ENCODE data around the gene CLPTM1L.

DNA sequence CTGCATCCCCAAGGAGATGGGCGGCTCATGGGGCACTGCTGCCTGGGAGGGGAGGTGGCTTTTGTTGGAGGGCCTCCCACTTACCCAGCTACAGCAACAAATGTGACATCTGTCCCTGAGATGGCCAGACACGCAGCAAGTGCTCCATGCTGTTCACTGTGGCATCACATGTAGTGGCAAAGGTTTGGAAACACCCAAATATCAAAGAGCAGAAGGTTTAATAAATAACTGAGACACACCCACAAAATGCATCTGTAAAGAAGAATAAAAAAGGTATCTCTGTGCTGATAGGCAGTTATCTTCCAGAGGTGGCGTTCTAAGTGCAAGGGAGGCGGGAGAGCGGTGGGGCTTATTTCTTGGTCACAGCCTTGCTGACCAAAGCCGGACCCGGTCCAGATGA is 23.3 kb upstream of the CLPTM1L start:
- TF ChIP-seq, protein P1, sequence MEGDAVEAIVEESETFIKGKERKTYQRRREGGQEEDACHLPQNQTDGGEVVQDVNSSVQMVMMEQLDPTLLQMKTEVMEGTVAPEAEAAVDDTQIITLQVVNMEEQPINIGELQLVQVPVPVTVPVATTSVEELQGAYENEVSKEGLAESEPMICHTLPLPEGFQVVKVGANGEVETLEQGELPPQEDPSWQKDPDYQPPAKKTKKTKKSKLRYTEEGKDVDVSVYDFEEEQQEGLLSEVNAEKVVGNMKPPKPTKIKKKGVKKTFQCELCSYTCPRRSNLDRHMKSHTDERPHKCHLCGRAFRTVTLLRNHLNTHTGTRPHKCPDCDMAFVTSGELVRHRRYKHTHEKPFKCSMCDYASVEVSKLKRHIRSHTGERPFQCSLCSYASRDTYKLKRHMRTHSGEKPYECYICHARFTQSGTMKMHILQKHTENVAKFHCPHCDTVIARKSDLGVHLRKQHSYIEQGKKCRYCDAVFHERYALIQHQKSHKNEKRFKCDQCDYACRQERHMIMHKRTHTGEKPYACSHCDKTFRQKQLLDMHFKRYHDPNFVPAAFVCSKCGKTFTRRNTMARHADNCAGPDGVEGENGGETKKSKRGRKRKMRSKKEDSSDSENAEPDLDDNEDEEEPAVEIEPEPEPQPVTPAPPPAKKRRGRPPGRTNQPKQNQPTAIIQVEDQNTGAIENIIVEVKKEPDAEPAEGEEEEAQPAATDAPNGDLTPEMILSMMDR (IDR thresholded peaks at IDR 0.05), result no peak
- TF ChIP-seq ZFX (IDR thresholded peaks at IDR 0.05; ENCODE audit: borderline replicate concordance), result no peak
